Testis (tissue), 2 donors: ENCODE data around the gene AKR1B1.

Experiments
- POLR2A ChIP-seq: fragments of 450-650 bp; IDR thresholded peaks from one replicate; pipeline ENCODE4 v1.6.1; 2017; ENCODE audit warnings: antibody characterized with exemption, mild to moderate bottlenecking, moderate library complexity
- TF ChIP-seq, protein P1 (sequence below), 3 experiments: fragments of 450-650 bp in 2 of 3; fragments of 200-600 bp in 1 of 3; sonication (generic) in 1 of 3; IDR thresholded peaks; one replicate each; pipeline ENCODE4 v1.5.1; 2016 to 2019; ENCODE audit warnings: antibody characterized with exemption in 3 of 3, mild to moderate bottlenecking in 2 of 3, moderate library complexity in 1 of 3

DNA sequence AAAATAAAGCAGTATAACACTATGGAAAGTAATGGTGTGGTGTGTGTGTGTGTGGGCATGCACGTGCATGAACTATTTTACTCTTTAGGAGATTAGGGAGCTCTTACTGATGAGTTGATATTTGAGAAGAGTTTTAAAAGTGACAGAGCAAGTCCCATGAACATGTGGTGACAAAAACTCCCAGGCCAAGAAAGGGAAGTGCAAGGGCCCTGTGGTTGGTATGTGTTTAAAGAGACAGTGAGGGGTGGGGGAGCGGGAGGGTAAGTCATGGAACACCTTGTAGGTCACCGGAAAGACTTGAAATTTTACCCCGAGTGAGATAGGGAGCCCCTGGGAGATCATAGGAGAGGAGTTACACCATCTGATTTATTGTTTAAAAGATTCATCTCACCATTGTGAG, 63.3 kb downstream of the AKR1B1 start:
- TF ChIP-seq, protein P1, sequence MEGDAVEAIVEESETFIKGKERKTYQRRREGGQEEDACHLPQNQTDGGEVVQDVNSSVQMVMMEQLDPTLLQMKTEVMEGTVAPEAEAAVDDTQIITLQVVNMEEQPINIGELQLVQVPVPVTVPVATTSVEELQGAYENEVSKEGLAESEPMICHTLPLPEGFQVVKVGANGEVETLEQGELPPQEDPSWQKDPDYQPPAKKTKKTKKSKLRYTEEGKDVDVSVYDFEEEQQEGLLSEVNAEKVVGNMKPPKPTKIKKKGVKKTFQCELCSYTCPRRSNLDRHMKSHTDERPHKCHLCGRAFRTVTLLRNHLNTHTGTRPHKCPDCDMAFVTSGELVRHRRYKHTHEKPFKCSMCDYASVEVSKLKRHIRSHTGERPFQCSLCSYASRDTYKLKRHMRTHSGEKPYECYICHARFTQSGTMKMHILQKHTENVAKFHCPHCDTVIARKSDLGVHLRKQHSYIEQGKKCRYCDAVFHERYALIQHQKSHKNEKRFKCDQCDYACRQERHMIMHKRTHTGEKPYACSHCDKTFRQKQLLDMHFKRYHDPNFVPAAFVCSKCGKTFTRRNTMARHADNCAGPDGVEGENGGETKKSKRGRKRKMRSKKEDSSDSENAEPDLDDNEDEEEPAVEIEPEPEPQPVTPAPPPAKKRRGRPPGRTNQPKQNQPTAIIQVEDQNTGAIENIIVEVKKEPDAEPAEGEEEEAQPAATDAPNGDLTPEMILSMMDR (IDR thresholded peaks at IDR 0.05), result no peak
- no peak for TF ChIP-seq POLR2A
